ENCODE results near the gene BANF2.

BANF2 gene

GRCh38 chr20:17735959-17736621, 36.3 kb downstream of the BANF2 start:
- no peak for DNase-seq

DNA sequence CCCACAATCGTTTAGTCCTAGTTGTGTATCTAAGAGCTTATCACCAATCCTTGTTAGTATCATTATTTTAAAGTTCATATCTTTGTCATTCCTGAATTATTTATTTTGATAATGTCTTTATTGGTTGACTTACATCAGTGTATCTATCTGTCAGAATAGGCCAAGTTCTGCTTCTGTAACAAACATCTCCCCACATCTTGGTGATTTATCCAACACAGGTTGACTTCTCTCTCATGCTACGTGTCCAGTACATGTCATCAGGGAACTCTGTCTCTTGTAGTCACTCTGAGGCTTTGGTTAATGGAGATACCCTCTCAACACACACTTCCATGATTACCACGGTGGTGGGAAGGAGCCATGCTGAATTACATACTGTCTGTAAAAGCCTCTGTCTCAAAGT, 38.4 kb downstream of the BANF2 start:
- no peak for DNase-seq

DNA sequence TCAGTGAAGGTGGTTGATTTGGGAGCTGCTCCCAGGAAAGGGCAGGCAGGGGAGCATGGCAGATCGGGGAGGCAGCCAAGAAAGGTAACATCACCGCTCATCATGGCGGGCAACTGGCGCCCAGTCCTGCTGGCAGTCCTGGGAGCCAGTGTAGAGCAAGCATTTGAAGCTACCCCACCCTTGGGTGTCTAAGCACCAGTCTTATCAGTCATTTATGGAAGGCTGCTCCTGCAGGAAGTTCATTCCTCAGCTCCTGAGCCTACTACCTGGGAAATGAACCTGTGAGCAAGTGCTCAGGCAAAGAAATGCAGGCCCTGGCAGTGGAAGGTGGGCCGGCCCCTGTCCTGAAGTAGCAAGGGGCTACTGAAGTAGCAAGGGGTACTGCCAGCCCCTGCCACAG, 41.5 kb downstream of the BANF2 start:
- DNase-seq, result no peak

GRCh38 chr20:17742731-17743130, 43.0 kb downstream of the BANF2 start:
- no peak for DNase-seq

- DNase-seq, result no peak
Measured at GRCh38 chr20:17743677-17744076, 43.9 kb downstream of the BANF2 start.

GRCh38 chr20:17747431-17747846, 47.7 kb downstream of the BANF2 start:
- DNase-seq, result peak; percentile 83

- DNase-seq, result no peak
Measured at GRCh38 chr20:17748279-17748678, 48.5 kb downstream of the BANF2 start.

DNA sequence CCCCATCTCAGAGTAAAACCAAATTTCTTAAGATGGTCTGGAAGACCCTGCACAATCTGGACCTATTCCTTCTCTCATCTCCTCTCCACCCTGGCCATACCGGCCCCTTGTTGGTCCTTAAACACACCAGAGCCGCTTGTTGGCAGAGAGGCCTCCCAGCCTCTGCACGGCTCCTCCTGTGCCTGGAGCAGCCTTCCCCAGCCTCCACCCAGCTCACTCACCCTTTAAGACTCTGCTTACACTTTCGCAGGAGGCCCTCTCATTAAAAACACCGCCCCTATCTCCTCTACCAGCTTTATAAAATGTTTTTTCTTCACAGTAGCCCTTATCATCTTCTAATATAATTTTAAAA, 49.8 kb downstream of the BANF2 start:
- DNase-seq, result no peak

DNA sequence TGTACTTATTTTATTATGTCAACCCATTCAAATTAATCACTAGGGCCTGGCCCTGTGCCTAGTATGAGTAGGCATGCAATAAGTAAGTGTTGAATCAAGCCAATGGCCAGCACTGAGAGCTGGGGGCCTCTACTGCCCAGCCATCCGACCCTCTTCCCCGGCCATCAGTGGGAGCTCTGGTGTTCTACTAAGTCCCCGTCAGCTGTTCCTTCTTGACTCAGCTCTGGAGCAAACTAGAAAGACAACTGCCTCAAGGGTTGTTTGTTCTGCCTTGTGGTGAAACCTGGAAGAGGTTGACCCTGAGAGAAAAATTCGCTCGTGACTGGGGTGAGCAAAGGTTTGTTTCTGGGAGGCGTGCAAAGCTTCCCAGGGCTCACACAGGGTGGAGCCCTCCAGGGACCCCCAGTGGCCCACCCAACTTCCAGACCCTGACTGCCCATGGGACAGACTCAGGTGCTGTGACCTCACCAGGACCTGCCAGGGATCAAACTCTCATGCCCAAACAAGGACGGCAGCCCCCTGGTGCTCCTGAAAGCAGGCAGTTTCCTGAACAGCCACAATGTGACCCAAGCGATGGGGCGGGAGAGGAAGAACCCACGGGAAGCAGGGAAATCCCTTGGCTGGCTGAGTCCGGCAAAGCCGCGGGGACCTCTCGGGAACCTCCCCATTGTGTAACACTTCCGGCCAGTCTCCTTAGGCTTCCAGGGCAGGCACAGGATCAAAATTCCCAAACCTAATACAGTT, 50.4 kb downstream of the BANF2 start:
- peak; percentile 48 for DNase-seq

DNA sequence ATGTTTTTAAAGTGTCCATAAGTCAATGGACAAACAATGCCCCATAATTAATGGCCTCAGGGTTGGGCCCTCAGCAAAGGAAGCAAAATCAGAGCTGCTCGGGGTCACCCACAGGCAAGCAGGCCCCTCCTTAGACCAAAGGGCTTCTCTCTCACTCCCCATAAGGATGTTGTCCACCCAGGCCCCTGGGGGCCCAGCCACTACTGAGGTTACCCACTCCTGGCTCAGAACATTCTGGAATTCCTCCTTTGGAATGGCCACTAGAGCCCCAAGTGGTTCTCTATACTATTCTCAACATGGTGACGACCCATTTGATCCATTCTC, 50.9 kb downstream of the BANF2 start:
- no peak for DNase-seq

- no peak for DNase-seq
Measured at GRCh38 chr20:17751640-17752039, 51.9 kb downstream of the BANF2 start.

DNA sequence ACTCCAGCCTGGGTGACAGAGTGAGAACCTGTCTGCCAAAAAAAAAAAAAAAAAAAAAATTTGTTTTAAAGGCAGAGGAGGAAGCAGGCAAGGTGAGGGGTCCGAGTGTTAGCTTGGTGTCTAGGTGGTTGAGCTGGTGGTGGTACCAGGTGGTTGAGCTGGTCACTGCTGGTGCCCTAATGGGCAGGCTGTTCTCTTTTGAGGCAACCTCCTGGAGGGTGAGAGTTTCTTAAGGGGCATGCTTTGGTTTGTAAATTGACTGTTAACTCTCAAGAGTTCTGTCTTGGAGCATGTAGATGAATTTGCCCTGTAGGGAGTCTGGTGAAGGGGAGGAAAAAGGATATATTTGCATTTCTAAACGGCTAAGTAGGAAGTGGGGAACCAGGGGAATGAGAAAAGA, 52.7 kb downstream of the BANF2 start:
- no peak for DNase-seq

DNA sequence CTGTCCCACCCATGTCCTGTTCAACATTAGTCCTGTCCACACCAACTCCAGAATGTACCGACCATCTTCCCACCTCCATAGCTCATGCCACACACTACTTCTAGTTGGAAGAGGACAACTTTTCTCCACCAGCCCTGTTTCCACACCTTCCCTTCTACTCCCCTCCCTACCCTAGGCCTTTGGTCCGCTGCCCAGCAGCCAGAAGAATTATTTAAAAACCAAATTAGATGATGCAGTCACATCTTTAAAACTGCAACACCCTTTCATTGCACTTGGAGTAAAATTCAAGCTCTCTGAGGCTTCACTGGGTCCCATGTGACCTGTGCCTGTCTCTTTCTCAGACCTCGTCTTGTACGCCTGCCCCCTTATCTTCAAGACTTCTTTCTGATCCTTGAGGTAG, 53.8 kb downstream of the BANF2 start:
- no peak for DNase-seq

DNA sequence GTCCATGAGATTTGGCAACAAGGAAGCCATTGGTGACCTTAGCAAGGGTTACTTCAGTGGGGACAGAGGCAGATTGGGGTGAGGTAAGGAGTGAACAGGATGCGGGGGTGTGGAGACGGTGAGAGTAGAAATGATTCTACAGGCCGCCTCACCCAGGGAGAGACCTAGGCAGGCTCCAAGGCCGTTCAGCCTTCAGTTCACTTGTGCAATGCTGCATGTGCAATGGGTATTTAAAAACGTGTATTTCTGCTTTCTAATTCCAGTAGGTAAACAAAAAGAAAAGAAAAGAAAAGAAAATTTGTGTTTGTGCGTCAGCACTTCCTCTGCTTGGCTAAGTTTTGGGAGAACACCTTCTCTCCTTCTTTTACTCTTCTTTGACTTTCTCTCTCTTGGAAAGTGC, 56.8 kb downstream of the BANF2 start:
- no peak for DNase-seq

GRCh38 chr20:17757496-17757895, 57.7 kb downstream of the BANF2 start:
- DNase-seq, result no peak

DNA sequence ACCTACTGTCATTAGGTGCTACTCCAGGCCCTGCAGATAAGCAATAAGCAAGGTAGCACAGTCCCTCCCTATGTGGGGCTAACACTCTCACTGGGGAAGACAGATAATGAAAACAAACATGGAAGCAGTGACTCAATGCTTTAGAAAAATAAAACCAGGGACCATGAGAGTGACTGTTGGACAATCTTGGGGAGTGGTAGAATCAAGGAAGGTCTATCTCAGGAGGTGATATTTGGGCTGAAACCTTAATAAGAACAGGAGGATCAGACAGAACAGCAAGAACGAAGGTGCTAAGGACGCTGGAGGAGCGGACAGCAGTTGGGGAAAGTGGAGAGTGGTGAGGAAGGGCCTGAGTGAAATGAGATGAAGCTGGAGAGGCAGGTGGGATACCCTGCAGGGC, 58.2 kb downstream of the BANF2 start:
- no peak for DNase-seq

DNA sequence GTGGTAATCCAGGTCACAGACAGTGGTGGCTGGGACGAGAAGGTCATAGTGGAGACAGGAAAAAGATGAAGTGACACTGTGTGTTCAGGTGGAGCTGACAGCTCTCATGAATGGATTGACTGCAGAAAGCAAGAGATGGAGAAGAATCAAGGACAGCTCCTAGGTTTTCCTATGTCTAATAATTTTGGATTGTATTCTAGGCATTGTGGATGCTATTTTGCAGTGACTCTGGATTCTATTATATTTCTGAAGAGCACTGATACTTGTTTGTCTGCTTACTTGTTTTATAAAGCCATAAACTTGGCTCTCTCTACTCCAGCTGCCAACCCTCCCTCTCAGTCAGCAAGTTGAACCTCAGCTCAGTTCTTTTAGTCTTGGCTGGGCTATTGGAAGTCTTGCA, 58.7 kb downstream of the BANF2 start:
- no peak for DNase-seq

DNA sequence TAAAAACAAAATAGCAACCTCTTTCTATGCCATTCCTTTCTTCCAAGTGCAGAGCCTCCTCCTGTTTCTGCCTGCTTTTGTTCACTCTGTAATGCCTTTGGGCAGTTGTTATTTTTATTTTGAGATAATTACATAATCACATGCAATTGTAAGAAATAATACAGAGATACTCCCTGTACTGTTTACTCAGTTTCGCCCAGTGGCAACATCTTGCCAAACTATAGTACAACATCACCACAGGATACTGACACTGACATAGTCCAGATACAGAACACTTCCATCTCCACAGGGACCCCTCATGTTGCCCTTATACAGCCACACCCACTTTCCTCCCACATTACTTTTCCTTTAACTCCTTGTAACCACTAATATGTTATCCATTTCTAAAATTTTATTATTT, 59.7 kb downstream of the BANF2 start:
- no peak for DNase-seq

GRCh38 chr20:17761604-17762003, 61.8 kb downstream of the BANF2 start:
- DNase-seq, result no peak

GRCh38 chr20:17762243-17762872, 62.6 kb downstream of the BANF2 start:
- DNase-seq, result no peak

GRCh38 chr20:17762873-17763557, 63.2 kb downstream of the BANF2 start:
- DNase-seq, result no peak

DNA sequence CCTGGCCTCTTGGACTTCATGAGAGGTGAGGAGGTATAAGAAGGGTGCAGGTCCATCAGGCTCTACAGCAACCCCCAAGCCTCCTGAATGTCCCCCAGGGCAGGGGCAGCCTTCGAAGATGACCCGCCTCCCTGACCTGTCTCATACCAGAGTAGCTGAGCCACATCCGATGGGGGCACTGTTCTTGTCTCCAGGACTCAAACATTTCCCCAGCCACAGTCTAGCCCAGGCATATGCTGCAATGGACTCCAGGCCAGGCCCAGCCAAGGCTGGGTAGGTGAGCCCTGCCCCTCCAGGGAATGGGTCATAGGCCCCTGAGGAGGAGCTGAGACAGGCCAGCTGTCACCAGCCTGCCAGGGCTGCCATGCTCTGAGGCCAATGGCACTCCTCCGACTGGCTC, 65.3 kb downstream of the BANF2 start:
- DNase-seq, result no peak

DNA sequence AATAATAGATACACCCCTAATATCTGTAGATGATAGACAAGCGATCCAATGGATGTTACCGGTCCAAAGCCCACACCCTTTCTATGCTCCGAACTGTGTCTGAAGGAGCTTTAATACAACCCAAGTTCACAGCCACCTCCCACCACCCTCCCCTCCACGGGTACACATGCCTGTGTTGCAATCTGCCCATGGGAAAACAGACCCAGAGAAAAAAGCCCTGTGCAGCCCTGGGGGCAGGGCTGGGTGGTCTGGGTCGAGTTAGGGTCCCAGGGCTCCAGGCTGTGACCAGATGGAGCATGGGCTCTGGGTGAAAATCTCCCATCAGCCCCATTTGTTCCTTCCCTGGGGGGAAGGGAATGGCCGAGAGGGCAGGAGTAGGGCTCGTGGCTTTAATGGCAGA, 65.8 kb downstream of the BANF2 start:
- no peak for DNase-seq

DNA sequence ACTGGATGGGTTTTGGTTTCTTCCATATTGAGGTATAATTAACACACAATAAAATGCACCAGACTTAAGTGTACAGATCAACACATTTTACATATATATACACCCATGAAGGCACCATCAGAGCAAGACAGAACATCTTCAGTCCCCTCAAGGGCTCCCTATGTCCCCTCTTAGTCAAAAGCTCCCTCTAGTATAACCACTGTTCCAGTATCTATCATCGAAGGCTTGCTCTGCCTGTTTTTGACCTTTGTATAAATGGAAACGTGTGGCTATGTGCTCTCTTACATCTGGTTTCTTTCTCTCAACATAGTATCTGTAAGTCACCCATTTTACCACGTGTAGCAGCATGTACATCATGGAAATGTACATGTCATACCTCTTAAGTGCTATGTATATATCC, 66.5 kb downstream of the BANF2 start:
- DNase-seq, result no peak
